GM19438 (cell line): ENCODE measurements around the gene CPT1A.
"Not testable (repeated sequence)": the region's sequence is repeated elsewhere in the genome, so short reads cannot be mapped to it uniquely, and the experiment has no call there.

Experiments
- ATAC-seq: cut with Tn5 transposase; IDR thresholded peaks from one replicate; pipeline ENCODE4 v1.9.1; 2021; ENCODE audit warnings: low read depth; ENCODE audit not compliant: unreplicated experiment

The CPT1A gene

GRCh38 chr11:68841718-68842426 is at the start of gene CPT1A:
CPT1A (minus strand) TSS chr11:68841916; CDS start chr11:68815474, 26,442 bp downstream.
- ATAC-seq = no peak

DNA sequence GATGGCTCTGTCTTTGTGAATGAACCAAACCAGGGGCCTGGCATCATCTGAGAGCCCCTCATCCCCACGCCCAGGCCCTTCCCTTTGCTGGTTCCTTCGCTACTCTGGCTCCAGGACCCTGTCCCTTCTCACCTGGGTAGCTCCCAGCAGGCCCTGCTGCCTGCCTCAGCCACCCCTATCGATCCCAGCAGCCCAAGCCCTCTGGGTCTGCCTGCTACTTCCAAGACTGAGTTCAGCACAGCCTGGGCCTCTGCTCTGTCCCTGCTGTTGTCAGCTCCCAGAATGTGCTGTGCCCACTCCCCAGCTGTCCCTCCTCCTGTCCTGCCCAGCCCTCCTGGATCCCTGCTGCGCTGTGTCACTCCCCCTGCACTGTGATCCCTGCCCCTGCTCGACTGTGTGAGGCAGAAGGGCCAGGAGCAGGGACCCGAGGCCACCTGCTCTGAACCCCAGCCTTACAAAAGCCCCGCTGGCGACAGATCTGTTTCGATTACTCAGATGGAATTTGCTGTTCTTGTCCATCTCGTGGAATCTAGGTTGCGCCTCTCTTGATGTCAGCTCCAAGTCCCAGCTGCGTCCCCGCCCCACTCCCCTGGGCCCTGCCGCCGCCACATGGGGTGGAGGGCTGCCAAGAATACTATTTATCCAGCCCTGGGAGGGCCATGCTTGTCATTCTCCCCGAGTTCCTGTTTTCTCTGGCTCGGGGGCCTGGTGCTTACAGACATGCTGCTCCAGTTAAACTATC is 48.9 kb upstream of the CPT1A start:
- no peak for ATAC-seq

DNA sequence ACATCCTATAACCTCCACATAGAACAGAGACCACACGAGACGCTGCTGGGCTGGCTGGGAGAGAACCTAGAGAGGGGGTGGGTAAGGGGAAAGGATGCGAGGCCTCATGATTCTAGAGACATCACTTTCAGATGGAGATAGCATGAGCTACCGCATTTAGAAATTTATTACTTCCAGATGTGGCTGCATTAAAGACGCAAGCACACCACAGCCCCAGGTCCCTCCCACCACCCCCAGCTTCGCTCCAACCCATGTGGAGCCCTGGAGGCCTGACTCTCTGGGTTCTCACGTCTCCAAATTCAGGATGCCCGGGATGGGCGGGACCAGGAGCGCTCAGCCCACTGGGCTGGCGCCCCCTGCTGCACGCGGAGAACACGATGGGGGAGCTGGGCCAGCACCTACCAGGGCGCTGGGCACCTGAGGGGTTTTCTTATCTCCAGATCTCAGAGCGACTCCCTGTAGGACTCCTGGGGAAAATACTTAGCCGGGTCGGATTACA is 48.3 kb upstream of the CPT1A start:
- ATAC-seq = no peak

GRCh38 chr11:68884827-68885226 is 43.1 kb upstream of the CPT1A start:
- ATAC-seq = not testable (repeated sequence)

DNA sequence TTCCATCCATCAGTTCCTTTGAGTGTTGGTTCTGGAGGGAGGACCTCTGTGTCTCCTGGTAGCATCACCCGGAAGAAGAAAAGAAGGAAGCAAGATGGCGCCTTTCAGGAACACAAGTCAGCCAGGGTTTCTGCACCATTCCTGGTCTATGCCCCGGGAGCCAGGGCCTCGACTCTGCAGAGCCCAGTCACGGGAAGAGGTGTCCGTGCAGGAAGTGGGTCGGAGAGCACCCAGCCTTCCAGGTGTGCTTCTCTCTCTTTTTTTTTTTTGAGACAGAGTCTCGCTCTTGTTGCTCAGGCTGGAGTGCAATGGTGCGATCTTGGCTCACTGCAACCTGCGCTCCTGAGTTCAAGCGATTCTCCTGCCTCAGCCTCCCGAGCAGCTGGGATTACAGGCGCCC is 40.7 kb upstream of the CPT1A start:
- no peak for ATAC-seq

DNA sequence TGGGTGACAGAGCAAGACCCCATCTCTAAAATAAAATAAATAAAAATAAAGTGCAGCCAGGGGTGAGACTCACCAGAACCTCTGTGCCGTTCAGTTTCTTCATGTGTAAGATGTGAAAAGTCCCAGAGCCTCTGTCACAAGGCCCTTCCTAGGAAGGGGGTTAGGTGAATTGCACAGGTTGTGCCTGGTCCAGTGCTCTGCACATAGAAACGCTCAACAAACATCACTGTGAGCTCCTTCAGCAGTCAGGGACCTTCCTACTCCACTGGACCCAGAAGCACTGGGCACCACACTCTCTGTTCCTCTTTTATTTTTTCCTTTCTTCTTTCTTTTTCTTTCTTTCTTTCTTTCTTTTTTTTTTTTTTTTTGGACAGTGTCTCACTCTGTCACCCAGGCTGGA is 39.6 kb upstream of the CPT1A start:
- no peak for ATAC-seq

- no peak for ATAC-seq
Observed at GRCh38 chr11:68880851-68881250, 39.1 kb upstream of the CPT1A start.

GRCh38 chr11:68878022-68878421 is 36.3 kb upstream of the CPT1A start:
- ATAC-seq = no peak

GRCh38 chr11:68872216-68873003 is 30.7 kb upstream of the CPT1A start:
- no peak for ATAC-seq

GRCh38 chr11:68870470-68870869 is 28.8 kb upstream of the CPT1A start:
- ATAC-seq = no peak

DNA sequence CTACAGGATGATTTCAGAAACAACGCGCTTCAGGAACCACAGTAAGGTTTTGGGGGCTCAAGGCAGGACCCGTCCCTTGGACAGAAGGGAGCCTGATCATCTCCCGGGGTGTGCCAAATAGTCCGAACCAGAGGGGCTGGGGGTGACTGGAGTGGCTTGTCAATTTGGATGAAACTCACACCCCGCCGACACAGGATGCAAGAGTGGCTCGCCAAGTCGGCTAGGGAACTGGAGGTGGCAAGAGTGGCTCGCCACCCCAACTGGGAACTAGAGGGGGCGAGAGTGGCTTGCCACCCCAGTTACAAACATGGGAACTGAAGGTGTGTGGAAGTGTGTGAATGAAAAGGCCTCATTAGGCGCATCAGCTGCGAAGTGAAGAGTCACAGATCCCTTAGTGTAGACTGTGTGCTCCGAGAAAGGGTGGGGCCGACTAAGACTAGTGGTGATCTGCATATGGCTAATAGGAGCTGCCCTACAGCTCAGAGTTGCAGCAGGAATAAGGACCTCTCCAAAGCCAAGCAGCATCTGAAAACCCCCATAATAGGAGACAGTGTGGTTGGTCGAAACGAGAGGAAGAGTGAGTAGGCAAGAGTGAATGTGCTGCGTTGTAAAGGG is 26.6 kb upstream of the CPT1A start:
- ATAC-seq = no peak

DNA sequence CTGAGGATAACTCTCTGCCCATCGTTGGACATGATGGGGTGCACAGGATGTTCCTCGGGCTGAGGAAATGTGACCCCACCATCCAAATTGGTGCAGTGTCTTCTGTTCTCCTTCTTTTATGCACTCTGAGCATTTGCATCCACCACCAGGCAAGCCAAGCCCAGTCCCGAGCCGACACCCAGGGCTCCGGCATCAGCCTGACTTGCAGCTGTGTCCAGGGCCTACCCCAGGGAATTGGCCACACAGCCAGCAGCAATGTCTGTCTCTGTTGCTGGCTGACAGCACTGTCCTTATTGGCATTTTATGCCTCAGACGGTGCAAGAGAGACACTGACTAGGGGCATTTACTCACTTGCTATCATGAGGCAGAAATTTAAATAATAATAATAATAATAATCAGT is 25.4 kb upstream of the CPT1A start:
- no peak for ATAC-seq

GRCh38 chr11:68865241-68865640 is 23.5 kb upstream of the CPT1A start:
- ATAC-seq = no peak

- ATAC-seq = no peak
Observed at GRCh38 chr11:68863553-68864265, 22.0 kb upstream of the CPT1A start.

DNA sequence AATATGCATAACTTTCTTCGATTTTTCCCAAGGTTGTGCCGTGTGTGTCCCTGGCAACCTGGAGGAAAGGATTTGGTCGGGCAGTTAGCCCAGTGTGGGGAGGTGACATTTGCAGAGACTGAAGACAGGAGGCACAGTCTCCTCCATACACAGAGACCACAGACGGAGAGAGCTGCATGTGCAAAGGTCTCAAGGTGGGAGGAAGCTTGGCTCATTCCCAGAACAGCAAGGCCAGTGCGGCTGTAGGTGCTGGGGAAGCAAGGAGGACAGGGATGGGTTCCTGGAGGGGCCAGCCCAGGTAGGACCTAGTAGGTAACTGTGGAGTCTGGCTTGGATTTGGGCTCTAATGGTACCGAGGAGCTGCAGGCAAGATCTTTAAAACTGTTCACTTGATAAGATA is 20.7 kb upstream of the CPT1A start:
- ATAC-seq = no peak

- ATAC-seq = no peak
Observed at GRCh38 chr11:68859123-68859522, 17.4 kb upstream of the CPT1A start.

- ATAC-seq = no peak
Observed at GRCh38 chr11:68857037-68857586, 15.4 kb upstream of the CPT1A start.

- not testable (repeated sequence) for ATAC-seq
Observed at GRCh38 chr11:68856425-68857030, 14.8 kb upstream of the CPT1A start.

- no peak for ATAC-seq
Observed at GRCh38 chr11:68855205-68855981, 13.7 kb upstream of the CPT1A start.
